ENCODE results near the gene SYNE2.
"Not testable (repeated sequence)": the region's sequence is repeated elsewhere in the genome, so short reads cannot be mapped to it uniquely, and the experiment has no call there.

SYNE2 gene

DNA sequence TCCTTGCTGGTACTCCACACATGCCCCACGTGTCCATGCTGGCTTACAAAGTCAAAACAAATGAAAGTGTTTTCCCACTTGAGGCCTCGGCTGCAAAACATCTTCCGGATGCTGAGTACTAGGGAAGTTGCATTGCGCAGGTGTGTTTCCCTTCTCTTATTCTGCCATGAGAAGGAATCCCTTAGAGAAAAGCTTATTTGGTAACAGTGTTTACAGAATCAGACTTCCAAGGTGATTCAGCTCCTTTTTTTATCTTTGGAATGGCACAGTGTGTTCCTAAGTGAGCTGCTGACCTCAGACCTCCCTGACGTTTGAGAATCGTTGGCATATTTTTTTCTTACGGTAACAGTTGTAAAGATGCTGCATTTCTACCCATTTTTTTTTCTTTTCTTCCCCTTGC, 230.0 kb downstream of the SYNE2 start:
- DNase-seq: no peak

DNA sequence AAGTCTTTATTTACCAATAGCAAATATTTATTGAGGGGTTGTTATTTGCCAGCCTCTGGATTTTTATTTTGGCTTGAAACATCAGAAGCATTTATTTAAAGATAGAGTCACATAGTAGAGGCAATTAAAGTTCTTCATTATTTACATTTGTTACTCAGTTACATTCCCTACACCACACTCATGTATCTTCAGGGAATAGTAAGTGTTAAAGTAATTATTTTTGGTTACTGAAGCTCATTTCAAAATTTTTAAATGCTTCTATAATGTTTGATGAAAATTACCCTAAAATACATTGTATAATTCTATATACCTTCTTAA, 235.8 kb downstream of the SYNE2 start:
- no peak for DNase-seq
- no peak for ATAC-seq

More for the DNA sequence above, 230.0 kb downstream of the SYNE2 start:
- ATAC-seq: no peak

DNA sequence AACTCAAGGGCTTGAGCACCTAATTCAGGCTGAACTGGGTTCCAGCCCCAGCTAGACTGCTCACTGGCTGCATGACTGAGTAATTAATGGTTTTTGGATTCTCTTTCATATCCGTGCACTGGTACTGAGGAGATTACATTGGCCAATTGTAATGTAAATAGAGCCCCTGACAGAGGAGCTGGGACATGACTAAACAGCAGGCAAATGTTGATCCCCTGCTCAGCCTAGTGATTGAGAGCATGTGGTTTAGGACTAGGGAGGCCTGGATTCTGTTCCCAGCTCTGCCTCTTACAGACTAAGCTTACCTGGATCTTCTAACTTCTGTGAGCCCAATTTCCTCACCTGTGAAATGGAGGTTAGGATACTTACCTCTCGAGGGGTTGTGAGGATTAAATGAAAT, 237.1 kb downstream of the SYNE2 start:
- no peak for ATAC-seq
- DNase-seq: no peak

DNA sequence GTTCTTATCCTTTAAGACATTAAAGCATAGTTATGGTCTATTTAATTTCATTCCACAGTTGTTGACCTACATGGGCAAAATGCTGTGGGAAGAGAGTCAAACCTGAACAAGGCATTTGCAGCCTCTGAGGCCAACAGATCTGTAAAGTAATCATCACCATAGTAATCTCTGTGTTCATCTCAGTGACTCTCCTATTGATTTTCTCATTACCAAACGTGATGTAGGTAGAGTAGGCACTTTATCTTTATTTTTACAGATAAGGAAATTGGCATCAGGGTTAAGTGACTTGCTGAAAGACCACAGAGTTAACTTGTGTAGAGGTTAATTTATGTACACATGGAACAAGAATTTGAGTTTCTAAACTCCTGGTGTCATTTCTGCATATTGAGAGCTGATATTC, 238.4 kb downstream of the SYNE2 start:
- no peak for ATAC-seq
- DNase-seq: no peak

DNA sequence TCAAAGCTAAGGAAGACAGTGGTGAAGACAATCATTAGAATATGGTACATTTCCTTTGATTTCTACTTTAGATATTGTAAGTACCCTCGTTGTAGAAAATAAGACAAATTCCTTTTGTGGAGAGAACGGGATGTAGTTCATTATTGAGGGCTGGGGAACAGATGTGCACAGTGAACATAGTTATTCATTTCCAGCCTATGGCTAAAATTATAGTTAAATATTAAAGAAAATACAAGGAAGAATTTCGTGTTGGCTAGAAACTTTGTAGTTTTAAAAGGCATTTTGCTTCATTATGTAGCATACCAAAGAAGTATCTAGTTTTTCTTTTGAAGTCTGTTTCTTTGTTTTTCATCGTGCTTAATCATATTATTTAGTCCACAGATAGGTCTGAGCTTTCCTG, 239.5 kb downstream of the SYNE2 start:
- no peak for ATAC-seq
- no peak for DNase-seq

DNA sequence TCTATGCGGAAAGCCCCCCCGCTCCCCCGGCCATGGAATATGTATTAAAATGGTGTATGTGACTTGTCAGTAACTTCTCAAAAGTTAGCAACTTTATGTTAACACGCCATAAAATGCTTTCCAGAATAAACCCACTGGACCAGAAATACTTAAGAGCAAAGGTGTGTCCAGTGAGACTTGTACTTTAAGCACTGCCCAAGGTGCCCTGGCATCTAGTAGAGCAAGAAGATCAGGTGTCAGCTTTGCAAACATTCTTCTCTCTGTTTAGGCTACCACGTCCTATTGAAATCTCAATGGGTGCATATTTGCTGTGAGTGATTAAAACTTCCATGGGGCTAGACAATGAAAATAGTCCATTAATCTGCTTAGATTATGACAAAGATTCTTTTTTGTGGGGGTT, 240.1 kb downstream of the SYNE2 start:
- ATAC-seq: no peak

DNA sequence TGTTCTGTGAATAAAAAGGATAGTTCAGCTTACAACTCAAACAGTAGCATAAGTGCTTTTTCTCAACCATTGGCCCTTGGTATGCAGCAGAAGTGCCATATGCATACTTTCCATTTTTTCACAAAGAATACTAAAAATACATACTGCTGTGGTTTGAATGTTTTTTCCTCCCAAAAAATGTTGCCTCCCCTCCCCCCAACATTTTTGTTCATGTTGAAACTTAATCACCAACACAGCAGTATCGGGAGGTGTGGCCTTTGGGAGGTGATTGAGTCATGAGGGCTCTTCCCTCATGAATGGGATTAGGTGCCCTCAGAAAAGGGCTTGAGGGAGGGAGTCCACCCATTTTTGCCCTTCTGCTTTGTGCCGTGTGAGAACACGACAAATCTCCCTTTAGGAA, 242.8 kb downstream of the SYNE2 start:
- DNase-seq (peak; percentile 19), ATAC-seq (peak; percentile 23)

More for the DNA sequence above, 240.1 kb downstream of the SYNE2 start:
- DNase-seq: no peak

DNA sequence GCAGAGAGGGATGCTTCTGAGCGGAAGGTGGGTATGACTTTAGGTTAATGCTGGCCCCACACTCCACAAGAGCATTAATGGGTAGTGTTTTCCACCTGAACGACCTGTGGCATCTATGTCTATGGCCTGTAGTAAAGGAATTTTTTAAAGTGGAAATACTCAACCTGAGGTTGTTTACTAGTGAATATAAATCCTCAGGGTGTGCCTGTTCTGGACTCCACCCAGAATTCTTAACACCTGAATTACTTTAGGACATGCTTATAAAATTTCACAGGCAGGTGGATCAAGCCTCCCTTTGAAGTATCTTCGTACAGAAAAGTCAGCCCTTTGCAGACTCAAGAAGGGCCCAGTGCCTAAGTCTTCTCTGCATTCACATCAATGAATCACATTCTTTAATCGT, 245.3 kb downstream of the SYNE2 start:
- no peak for ATAC-seq
- no peak for DNase-seq

DNA sequence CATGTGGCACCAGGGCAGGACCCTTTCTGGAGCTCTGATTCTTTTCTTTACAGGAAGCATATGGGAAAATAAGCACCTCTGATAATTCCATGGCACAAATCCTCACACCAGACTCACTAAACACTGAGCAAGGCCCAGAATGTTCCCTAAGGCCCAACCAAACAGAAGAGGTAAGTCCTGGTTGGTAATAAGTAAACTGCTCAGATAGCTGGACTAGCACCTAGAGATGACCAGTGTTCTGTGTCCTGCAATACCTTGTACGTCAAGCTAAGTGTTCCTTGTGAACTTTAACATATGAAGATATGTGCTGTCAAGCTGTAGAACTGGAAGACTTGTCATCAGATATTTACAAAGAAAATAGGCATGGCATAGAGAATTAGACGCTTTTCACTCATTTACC, 254.6 kb downstream of the SYNE2 start:
- ATAC-seq (no peak), DNase-seq (no peak)

DNA sequence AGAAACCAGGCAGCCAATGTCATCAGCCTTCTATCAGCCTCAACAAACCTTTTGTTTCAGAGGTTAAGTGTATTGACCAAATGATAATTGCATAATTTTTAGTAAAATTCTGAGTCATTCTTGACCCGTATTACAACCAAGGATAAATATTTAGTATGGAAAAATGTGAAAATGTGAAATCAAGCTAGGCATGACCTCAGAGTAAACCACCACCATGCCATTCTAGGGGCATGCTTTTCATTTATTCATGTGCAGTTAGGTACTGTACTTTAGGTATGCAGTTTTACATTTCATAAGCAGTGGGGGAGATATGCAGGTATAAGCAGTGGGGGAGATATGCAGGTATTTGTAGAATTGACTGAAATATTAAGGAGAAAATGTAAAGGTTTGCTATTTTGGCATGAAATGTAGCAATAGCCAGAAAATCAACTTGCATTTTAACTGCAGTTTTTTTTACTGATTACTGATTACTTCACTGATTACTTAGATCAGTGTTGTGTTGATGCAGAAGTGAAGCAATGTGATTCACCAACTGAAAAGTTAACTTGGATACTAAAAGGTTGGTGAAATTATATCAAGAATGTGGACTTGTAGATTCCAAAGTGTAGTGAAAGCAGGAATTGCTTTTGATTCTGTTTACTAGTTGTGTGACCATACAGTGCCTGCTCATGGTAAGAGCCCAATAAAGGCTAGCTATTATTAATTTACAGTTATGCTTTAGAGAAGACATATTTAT, 257.2 kb downstream of the SYNE2 start:
- ATAC-seq (no peak), DNase-seq (no peak)

DNA sequence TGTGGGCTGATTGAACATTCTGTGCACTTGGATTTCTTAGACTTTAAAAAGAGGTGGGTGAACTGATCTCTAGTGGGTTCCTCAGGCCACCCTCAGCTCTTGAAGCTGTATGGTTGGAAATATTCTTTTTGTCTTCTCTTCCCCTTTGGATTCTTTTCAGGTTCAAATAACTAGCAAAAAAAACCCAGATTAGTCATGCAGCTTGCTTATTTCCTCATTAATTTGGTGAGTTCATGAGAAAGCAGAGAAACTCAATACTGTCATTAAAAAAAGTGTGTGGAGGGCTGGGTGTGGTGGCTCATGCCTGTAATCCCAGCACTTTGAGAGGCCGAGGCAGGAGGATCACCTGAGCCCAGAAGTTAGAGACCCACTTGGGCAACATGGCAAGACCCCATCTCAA, 258.0 kb downstream of the SYNE2 start:
- DNase-seq: no peak
- no peak for ATAC-seq

DNA sequence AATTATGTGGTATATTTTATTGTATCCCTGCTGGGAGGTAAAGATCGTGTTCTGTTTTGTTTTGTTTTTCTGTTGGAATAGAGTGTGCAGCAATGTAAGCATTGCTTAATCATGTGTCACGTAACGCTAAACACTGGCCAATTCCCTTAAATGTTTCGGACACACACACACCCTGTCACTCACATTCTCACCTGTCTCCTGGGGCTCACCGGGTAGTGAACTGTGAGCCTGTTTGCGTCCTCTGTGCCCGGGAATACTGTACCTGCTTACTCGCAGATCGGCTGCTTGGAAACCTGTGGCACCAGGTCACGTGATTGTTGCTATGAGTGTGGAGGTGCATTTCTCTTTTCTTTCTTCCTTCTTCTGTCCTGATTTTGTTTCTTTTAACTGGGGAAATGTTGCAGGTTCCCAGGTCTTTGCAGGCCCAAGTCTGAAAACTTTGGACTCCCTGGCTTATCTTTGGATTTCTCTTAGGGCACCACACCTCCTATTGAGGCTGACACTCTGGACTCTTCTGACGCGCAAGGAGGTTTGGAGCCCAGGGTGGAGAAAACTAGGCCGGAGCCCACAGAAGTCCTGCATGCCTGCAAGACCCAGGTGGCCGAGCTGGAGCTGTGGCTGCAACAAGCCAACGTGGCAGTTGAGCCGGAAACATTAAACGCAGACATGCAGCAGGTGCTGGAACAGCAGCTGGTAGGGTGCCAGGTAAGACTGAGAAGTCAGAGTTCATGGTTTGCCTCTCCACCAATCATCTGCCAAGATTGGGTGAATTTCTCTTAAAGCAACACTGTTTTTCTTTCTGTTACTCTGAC, 260.3 kb downstream of the SYNE2 start:
- DNase-seq: no peak
- ATAC-seq: no peak

DNA sequence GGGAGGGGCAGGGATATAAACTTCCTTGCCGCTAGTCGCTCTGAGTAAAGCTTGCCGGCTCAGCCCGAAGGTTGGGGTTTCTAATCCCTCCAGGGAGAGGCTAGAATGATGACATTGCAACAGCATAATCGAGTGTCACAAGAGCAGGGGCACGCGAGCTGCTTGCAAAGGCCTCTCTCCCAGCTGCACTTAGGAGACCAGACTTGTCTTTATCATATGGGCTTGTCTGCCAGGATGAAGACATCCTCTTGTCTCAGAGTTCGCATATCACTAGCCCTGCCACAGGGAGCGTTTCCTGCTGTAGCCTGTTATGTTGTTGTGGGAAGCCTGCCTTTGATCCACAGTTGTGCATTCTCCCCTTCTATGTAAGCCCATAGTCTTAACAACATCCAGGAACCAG, 261.4 kb downstream of the SYNE2 start:
- ATAC-seq: no peak
- DNase-seq: no peak

DNA sequence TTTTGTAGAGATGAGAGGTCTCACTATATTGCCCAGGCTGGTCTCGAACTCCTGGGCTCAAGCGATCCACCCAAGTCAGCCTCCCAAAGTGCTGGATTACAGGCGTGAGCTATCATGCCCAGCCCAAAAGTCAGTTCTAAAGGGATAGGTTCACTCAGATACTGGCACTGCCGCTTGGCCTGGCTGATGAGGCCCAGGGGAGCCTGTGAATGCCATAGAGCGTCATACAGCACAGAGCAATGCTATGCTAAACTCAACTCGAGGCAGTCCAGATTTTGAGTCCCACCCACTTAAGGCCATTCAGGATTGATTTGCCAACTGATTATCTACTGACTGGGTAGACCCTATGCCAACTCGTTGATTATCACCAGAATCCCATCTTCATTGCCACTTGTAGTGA, 262.0 kb downstream of the SYNE2 start:
- ATAC-seq: no peak
- no peak for DNase-seq

DNA sequence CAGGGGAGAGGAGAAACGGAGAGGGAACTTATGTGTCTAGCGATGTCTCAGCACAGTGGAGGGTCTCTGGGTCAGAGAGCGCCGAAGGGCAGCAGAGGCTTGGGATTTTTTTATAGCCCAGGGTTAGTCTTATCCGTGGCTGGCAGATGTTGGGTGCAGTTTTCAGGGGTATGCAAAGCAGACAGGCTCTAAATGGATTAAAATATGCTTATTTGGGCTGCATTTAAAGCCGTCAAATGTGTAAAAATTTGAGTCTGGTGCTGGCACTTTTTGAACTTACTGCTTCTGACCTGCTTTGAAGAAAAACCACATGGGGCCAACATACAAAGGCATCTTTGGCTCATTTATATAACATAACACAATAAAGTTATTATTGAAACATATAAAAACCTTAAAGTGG, 262.6 kb downstream of the SYNE2 start:
- no peak for ATAC-seq

DNA sequence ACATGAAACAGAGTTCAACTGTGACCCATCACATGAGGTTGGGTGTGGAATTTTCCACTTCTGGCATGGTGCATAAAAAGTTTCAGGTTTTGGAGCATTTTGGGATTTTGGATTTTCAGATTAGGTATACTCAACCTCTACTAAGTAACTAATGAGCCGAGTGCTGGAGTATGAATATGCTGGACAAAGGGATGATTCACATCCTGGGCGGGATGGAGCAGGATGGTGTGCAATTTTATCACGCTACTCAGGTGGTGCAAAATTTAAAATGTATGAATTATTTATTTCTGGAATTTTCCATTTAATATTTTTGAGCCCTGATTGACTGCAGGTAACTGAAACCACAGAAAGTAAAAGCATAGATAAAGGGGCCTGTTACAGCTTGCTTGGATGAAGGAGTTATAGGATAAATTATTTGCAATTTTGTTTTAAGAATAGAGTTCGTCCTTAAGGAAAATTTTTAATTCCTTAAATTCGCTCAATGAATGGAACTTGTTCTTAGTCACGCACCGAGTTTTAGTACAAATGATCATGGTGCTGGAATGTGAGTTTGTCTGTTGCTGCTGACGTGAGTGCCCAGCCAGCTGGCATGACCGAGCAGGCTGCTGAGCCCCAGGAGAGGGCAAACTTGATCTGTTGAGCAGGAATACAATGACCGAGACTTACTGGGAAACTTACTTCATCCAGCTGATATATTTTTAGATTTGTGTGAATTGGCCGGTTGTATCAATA, 265.0 kb downstream of the SYNE2 start:
- ATAC-seq (no peak), DNase-seq (no peak)

More for the DNA sequence above, 262.6 kb downstream of the SYNE2 start:
- DNase-seq: no peak

DNA sequence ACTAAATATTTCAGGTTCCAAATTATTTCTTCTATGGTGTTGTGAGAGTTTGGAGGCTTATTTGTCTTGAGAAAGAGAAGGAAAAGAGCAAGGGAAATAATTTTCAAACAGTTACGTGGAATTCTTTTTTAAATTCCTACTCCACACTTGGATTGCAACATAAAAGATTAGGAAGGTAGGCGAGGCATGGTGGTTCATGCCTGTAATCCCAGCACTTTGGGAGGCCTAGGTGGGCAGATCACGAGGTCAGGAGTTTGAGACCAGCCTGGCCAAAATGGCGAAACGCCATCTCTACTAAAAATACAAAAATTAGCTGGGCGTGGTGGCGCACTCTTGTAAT, 265.6 kb downstream of the SYNE2 start:
- DNase-seq, ATAC-seq: not testable (repeated sequence)

DNA sequence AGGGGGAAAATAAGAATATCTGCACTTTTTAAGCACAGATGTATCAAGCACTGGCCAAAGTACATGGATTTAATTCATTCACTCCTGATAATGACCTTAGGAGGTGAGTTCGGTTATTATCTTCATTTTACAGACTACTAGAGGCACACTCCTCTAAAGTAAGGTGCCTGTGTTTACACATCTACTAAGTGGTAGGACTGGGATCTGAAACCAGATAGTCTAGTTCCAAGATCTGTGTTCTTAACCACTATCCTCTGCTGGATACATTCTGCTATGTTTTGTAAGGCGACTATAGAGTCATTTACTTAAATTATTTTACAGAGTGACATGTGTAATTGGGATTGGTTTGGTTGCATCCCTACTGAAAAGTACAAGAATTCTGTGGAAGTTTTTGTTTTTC, 266.1 kb downstream of the SYNE2 start:
- ATAC-seq (no peak), DNase-seq (no peak)

DNA sequence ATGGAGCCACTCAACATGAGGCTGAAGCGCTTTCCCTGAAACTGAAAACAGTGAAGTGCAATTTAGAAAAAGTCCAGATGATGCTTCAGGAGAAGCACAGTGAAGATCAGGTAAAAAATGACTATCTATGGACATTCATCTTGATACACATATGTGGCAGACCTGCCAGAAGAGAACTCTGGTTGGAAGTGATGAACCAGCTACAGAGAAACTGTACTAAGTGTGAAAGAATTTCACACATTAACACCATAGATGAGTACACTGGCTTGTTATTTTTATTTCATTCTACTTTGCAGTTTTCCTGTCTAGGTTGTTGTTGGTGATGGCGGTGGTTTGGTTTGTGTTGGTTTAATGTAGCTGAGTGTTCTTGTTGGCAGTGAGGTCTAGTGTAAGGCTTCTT, 266.7 kb downstream of the SYNE2 start:
- DNase-seq (no peak), ATAC-seq (no peak)

DNA sequence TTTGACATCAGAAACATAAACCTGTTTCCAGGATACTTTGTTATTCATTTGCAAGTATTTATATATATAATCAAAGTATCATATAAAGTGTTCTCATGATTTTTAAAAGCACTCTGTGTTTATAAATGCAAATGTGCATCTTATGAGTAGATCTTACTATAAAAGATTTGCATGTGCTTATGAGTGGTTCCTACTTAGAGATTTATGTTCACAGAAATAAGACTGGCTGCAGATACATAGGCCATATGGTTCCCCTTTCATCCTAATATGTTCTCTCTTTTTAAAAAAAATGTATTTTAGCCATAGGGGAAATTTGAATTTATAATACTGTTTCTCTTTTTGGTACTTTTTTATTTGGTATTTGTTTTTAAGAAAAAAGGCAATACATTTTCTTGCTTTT, 267.2 kb downstream of the SYNE2 start:
- no peak for ATAC-seq

DNA sequence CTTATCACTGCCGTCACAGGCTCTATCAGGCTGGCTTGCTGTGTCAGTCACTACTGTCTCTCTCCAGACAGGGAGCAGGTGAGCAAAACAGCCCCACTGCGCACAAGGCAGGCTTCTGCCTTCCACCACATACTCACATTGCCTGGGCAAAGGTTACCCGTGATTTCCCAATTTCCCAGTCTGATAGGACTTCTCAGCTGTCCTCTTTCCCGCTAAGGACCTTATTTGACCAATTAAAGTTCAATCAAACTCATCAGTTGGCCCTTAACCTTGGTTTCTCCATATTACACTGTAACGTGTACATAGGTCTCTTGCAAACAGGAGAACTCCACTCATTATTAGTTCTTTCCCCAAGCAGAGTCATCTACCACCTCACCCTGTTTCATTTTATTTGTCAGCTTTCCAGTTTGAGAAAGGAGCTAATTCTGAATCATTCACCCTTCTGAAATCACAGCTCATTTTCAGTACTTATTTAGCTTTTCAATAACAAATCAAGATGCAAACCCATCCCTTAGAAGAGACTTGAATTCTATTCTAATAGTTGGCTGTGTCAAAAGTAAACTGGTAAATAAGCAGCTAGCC, 270.5 kb downstream of the SYNE2 start:
- ATAC-seq: no peak

More for the DNA sequence above, 267.2 kb downstream of the SYNE2 start:
- DNase-seq: no peak

DNA sequence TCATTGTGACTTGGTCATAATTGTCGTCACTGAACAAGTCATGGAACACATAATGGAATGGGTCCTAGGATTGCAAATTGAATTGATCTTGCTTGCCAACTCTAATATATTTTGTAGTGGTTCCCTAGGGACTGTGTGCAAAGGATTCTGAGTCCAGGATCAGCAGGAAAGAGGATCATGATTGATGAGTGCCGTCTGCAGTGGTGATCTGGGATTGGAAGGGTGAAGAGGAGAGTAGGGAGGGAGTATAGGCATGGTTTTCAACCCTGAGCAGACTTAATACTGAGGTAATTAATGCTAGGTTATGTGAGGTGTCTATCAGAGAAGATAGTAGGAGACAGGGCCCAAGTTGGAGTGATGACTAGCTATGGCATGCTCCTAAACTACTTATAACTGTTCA, 272.5 kb downstream of the SYNE2 start:
- DNase-seq: no peak
- no peak for ATAC-seq

More for the DNA sequence above, 270.5 kb downstream of the SYNE2 start:
- DNase-seq: no peak

DNA sequence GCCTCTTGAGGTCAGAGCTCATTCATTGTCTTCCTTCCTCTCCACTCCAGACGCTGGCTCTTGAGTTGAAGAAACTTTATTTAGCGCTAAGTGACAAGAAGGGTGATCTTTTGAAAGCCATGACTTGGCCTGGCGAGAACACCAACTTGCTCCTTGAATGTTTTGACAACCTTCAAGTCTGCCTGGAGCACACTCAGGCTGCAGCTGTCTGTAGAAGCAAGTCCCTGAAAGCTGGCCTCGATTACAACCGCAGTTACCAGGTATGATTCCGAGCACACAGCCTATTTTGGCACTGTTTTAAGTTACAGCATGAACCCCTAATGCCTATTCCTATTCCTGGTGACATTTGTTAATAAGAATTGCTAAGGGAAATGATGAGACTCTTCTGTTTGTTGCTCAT, 273.7 kb downstream of the SYNE2 start:
- DNase-seq (no peak), ATAC-seq (no peak)
